Measurements from ENCODE around the gene C19orf44.

C19orf44 gene

GRCh38 chr19:16457954-16458331, 38.3 kb upstream of the C19orf44 start:
- H3K79me2 ChIP-seq (ENCODE audit: insufficient read depth, low read length) = peaks cover 91% of the 10 kb centered on the region
- TF ChIP-seq EZH2phosphoT487 (IDR thresholded peaks at IDR 0.05; ENCODE audit: borderline replicate concordance) (no peak), CTCF (conservative IDR thresholded peaks at IDR 0.05; ENCODE audit: low read length) (no peak)
- no peak overlapping the region for H3K4me3 ChIP-seq (ENCODE audit: low read length, poor library complexity, severe bottlenecking)
- no peaks in the 10 kb centered on the region for H3K9me2 ChIP-seq (replicated peaks; ENCODE audit: low read depth, low read length)
- no peaks in the 10 kb centered on the region for H3K36me3 ChIP-seq (ENCODE audit: insufficient read depth, low read length)
- peaks cover 30% of the 10 kb centered on the region for H3K4me1 ChIP-seq (ENCODE audit: insufficient read depth, low read length, poor library complexity, severe bottlenecking)
- no peak overlapping the region for H2AFZ ChIP-seq (ENCODE audit: low read length)
- H3F3A ChIP-seq (ENCODE audit: low read depth) = no peaks in the 10 kb centered on the region
- peak overlapping the region; percentile 46 for H3K9ac ChIP-seq (ENCODE audit: low read depth, low read length, poor library complexity, severe bottlenecking)
- peaks cover 33% of the 10 kb centered on the region for H4K20me1 ChIP-seq (ENCODE audit: insufficient read depth, low read length, poor library complexity, severe bottlenecking)
- H3K9me3 ChIP-seq (ENCODE audit: insufficient read depth, low read depth, low read length) = no peaks in the 10 kb centered on the region
- no peaks in the 10 kb centered on the region for H3K27me3 ChIP-seq (ENCODE audit: insufficient read depth, low read length, poor library complexity, severe bottlenecking)
- peak overlapping the region; percentile 57 for H3K4me2 ChIP-seq (ENCODE audit: low read depth, low read length, poor library complexity, severe bottlenecking)

- no peaks in the 10 kb centered on the region for H3K27me3 ChIP-seq (ENCODE audit: insufficient read depth, low read length, poor library complexity, severe bottlenecking)
- no peaks in the 10 kb centered on the region for H3K36me3 ChIP-seq (ENCODE audit: insufficient read depth, low read length)
- peaks cover 38% of the 10 kb centered on the region for H4K20me1 ChIP-seq (ENCODE audit: insufficient read depth, low read length, poor library complexity, severe bottlenecking)
- no peak for TF ChIP-seq EZH2phosphoT487 (IDR thresholded peaks at IDR 0.05; ENCODE audit: borderline replicate concordance)
- no peak for TF ChIP-seq CTCF (conservative IDR thresholded peaks at IDR 0.05; ENCODE audit: low read length)
- peaks cover 93% of the 10 kb centered on the region for H3K79me2 ChIP-seq (ENCODE audit: insufficient read depth, low read length)
- H3K4me3 ChIP-seq (ENCODE audit: low read length, poor library complexity, severe bottlenecking) = no peak overlapping the region
- peak overlapping the region; percentile 46 for H3K9ac ChIP-seq (ENCODE audit: low read depth, low read length, poor library complexity, severe bottlenecking)
- H3K4me2 ChIP-seq (ENCODE audit: low read depth, low read length, poor library complexity, severe bottlenecking) = peak overlapping the region; percentile 57
- no peaks in the 10 kb centered on the region for H3F3A ChIP-seq (ENCODE audit: low read depth)
- no peaks in the 10 kb centered on the region for H3K9me2 ChIP-seq (replicated peaks; ENCODE audit: low read depth, low read length)
- H3K4me1 ChIP-seq (ENCODE audit: insufficient read depth, low read length, poor library complexity, severe bottlenecking) = peaks cover 35% of the 10 kb centered on the region
- H2AFZ ChIP-seq (ENCODE audit: low read length) = no peak overlapping the region
- H3K9me3 ChIP-seq (ENCODE audit: insufficient read depth, low read depth, low read length) = no peaks in the 10 kb centered on the region
These were observed 37.5 kb upstream of the C19orf44 start for GRCh38 chr19:16458391-16459341.

GRCh38 chr19:16459680-16460079, 36.5 kb upstream of the C19orf44 start:
- H2AFZ ChIP-seq (ENCODE audit: low read length) = no peak overlapping the region
- peaks cover 35% of the 10 kb centered on the region for H3K4me1 ChIP-seq (ENCODE audit: insufficient read depth, low read length, poor library complexity, severe bottlenecking)
- H3K4me2 ChIP-seq (ENCODE audit: low read depth, low read length, poor library complexity, severe bottlenecking) = no peak overlapping the region
- no peaks in the 10 kb centered on the region for H3K27me3 ChIP-seq (ENCODE audit: insufficient read depth, low read length, poor library complexity, severe bottlenecking)
- no peak overlapping the region for H3K4me3 ChIP-seq (ENCODE audit: low read length, poor library complexity, severe bottlenecking)
- H3K9me2 ChIP-seq (replicated peaks; ENCODE audit: low read depth, low read length) = no peaks in the 10 kb centered on the region
- peaks cover 44% of the 10 kb centered on the region for H4K20me1 ChIP-seq (ENCODE audit: insufficient read depth, low read length, poor library complexity, severe bottlenecking)
- TF ChIP-seq EZH2phosphoT487 (IDR thresholded peaks at IDR 0.05; ENCODE audit: borderline replicate concordance) = no peak
- TF ChIP-seq CTCF (conservative IDR thresholded peaks at IDR 0.05; ENCODE audit: low read length) = no peak
- no peaks in the 10 kb centered on the region for H3K9me3 ChIP-seq (ENCODE audit: insufficient read depth, low read depth, low read length)
- H3F3A ChIP-seq (ENCODE audit: low read depth) = no peaks in the 10 kb centered on the region
- H3K9ac ChIP-seq (ENCODE audit: low read depth, low read length, poor library complexity, severe bottlenecking) = no peak overlapping the region
- H3K79me2 ChIP-seq (ENCODE audit: insufficient read depth, low read length) = peaks cover 93% of the 10 kb centered on the region
- no peaks in the 10 kb centered on the region for H3K36me3 ChIP-seq (ENCODE audit: insufficient read depth, low read length)
